ENCODE results near the gene L3MBTL1. TPM values are rescaled to one million over a fixed set of nuclear protein-coding genes. Genes with fewer than 3 reads are reported as not detected.

Gene L3MBTL1
- total and polyA plus RNA-seq, 2 donors (not counting 3 experiments of a cell fraction or from before 2014, with no cell fraction given): 5.2 to 8.2 TPM

DNA sequence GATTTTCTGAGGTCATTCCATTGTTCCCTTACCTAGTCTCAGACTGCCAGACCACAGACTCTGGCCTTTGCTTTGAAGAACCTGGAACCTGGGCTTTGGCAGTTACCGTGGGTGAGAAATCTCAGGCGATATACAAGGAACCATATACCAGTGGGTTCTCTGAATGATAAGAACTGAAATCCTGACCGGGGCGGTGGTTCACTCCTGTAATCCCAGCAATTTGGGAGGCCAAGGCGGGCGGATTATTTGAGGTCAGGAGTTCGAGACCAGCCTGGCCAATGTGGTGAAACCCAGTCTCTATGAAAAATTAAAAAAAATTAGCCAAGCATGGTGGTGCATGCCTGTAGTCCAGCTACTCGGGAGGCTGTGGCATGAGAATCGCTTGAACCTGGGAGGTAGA lies 37.0 kb downstream of the L3MBTL1 start:
- DNase-seq (ENCODE audit: low read depth, low spot score): no peak
- Histone ChIP-seq H2AFZ (ENCODE audit: low read depth, low read length) (no peak overlapping the region), H3K4me2 (ENCODE audit: insufficient read depth, low read length) (no peak overlapping the region), H3K36me3 (ENCODE audit: control insufficient read depth in 2 of 2, extremely low read depth in 1 of 2, insufficient read depth in 2 of 2, low read length in 2 of 2) (no peaks in the 10 kb centered on the region), H3K9ac (replicated peaks; ENCODE audit: extremely low read depth, insufficient read depth, low read length) (no peak overlapping the region), H3K4me1 (ENCODE audit: control insufficient read depth, extremely low read depth, insufficient read depth, low read length) (peaks cover 6% of the 10 kb centered on the region), H3K27me3 (ENCODE audit: control insufficient read depth in 2 of 2, insufficient read depth in 2 of 2, low read length in 2 of 2) (no peaks in the 10 kb centered on the region), H3K9me1 (replicated peaks; ENCODE audit: control insufficient read depth, extremely low read depth, insufficient read depth, low read length) (no peaks in the 10 kb centered on the region), H3K4me3 (replicated peaks in 1 of 3; ENCODE audit: insufficient read depth in 1 of 3, low read depth in 1 of 3, low read length in 3 of 3) (no peak overlapping the region), H3K27ac (ENCODE audit: insufficient read depth, low read depth, low read length) (no peak overlapping the region), H3K9me3 (replicated peaks; ENCODE audit: control insufficient read depth, insufficient read depth, low read length) (no peaks in the 10 kb centered on the region), H4K20me1 (replicated peaks; ENCODE audit: control insufficient read depth, extremely low read depth, insufficient read depth, low read length) (no peaks in the 10 kb centered on the region), H3K79me2 (ENCODE audit: control insufficient read depth, insufficient read depth, low read length) (no peaks in the 10 kb centered on the region)
- no peak for FAIRE-seq
- ChIA-PET CTCF (no interaction called here), POLR2A (no interaction called here)
- intact Hi-C loops (cut with micrococcal nuclease) (no loop called here), dilution Hi-C loops (cut with MboI; ENCODE audit: extremely low pct_ligation_motif_present, low sequenced_read_pairs) (no loop called here)
- no TSS peak for BruUV-seq (replicated peaks)
- TF ChIP-seq, protein P1, sequence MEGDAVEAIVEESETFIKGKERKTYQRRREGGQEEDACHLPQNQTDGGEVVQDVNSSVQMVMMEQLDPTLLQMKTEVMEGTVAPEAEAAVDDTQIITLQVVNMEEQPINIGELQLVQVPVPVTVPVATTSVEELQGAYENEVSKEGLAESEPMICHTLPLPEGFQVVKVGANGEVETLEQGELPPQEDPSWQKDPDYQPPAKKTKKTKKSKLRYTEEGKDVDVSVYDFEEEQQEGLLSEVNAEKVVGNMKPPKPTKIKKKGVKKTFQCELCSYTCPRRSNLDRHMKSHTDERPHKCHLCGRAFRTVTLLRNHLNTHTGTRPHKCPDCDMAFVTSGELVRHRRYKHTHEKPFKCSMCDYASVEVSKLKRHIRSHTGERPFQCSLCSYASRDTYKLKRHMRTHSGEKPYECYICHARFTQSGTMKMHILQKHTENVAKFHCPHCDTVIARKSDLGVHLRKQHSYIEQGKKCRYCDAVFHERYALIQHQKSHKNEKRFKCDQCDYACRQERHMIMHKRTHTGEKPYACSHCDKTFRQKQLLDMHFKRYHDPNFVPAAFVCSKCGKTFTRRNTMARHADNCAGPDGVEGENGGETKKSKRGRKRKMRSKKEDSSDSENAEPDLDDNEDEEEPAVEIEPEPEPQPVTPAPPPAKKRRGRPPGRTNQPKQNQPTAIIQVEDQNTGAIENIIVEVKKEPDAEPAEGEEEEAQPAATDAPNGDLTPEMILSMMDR (IDR thresholded peaks at IDR 0.05; ENCODE audit: extremely low read depth in 1 of 2, insufficient read depth in 1 of 2, low read depth in 1 of 2, low read length in 2 of 2): no peak
- no peak for TF ChIP-seq EZH2 (IDR thresholded peaks at IDR 0.05; ENCODE audit: borderline replicate concordance, low read depth, low read length, severe bottlenecking)
- TF ChIP-seq POLR2AphosphoS5 (IDR thresholded peaks at IDR 0.05; ENCODE audit: insufficient read depth, low read depth, low read length): no peak
- TF ChIP-seq JUN (IDR thresholded peaks at IDR 0.05; ENCODE audit: borderline replicate concordance, insufficient read depth, insufficient read length, low read depth): no peak
- no peak for TF ChIP-seq POLR2A (IDR thresholded peaks at IDR 0.05; ENCODE audit: low read depth, low read length)
- TF ChIP-seq GATA2 (IDR thresholded peaks at IDR 0.05; ENCODE audit: insufficient read depth, insufficient read length, low read depth, low read length): no peak
